ENCODE results near the gene MAST4.

DNA sequence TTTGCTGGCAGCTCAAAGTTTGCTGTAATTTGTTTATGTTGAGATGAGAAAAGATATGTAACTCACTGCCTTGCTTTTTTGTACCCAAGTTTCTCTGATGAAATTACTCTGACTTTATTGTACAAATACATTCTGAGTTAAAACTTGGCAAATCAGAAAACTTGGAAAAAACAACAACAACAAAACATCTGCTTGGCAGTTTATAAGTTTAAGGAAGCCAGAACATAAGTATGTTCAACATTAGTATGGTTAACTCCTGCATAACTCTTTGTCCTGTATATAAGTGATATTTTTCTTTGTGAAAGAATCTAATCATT, 233.1 kb downstream of the MAST4 start:
- TF ChIP-seq SIX4 (CRISPR knock-in tag; IDR thresholded peaks at IDR 0.05) (no peak), ZNF878 (CRISPR knock-in tag; IDR thresholded peaks at IDR 0.05) (no peak), NCOR1 (IDR thresholded peaks at IDR 0.05; ENCODE audit: borderline replicate concordance, low read length) (no peak)
- TF ChIP-seq, protein P1, sequence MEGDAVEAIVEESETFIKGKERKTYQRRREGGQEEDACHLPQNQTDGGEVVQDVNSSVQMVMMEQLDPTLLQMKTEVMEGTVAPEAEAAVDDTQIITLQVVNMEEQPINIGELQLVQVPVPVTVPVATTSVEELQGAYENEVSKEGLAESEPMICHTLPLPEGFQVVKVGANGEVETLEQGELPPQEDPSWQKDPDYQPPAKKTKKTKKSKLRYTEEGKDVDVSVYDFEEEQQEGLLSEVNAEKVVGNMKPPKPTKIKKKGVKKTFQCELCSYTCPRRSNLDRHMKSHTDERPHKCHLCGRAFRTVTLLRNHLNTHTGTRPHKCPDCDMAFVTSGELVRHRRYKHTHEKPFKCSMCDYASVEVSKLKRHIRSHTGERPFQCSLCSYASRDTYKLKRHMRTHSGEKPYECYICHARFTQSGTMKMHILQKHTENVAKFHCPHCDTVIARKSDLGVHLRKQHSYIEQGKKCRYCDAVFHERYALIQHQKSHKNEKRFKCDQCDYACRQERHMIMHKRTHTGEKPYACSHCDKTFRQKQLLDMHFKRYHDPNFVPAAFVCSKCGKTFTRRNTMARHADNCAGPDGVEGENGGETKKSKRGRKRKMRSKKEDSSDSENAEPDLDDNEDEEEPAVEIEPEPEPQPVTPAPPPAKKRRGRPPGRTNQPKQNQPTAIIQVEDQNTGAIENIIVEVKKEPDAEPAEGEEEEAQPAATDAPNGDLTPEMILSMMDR (CRISPR knock-in tag; IDR thresholded peaks at IDR 0.05): no peak

All from HepG2 (cell line).